ENCODE data around the gene AHI1. TPM values are rescaled to one million over a fixed set of nuclear protein-coding genes. Genes with fewer than 3 reads are reported as not detected.

Gene AHI1
- total RNA-seq, 4 donors from 2014 or later, result 30.8 to 57.6 (median 38.0) TPM

DNA sequence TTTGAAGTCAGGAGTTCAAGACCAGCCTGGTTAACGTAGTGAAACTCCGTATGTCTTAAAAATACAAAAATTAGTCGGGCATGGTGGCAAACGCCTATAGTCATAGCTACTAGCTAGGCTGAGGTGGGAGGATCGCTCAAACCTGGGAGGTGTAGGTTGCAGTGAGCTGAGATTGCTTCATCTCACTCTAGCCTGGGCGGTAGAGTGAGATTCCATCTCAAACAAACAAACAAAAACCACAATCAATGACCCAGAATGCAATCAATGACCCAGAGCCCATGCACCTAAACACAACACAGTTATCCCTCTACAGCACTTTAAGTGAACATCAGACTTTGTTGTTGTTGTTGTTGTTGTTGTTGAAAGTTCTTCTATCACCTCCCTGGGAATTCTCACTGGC lies 238.6 kb downstream of the AHI1 start:
- H3K27me3 ChIP-seq, result no peaks in the 10 kb centered on the region
- no peaks in the 10 kb centered on the region for H3K9me3 ChIP-seq
- no peaks in the 10 kb centered on the region for H3K4me1 ChIP-seq
- DNase-seq (ENCODE audit: low spot score in 2 of 2), result no peak
- H3K27ac ChIP-seq, result no peak overlapping the region
- TF ChIP-seq EP300 (IDR thresholded peaks at IDR 0.05) (no peak), POLR2A (IDR thresholded peaks at IDR 0.05) (no peak)
- TF ChIP-seq, protein P1, sequence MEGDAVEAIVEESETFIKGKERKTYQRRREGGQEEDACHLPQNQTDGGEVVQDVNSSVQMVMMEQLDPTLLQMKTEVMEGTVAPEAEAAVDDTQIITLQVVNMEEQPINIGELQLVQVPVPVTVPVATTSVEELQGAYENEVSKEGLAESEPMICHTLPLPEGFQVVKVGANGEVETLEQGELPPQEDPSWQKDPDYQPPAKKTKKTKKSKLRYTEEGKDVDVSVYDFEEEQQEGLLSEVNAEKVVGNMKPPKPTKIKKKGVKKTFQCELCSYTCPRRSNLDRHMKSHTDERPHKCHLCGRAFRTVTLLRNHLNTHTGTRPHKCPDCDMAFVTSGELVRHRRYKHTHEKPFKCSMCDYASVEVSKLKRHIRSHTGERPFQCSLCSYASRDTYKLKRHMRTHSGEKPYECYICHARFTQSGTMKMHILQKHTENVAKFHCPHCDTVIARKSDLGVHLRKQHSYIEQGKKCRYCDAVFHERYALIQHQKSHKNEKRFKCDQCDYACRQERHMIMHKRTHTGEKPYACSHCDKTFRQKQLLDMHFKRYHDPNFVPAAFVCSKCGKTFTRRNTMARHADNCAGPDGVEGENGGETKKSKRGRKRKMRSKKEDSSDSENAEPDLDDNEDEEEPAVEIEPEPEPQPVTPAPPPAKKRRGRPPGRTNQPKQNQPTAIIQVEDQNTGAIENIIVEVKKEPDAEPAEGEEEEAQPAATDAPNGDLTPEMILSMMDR (IDR thresholded peaks at IDR 0.05), result no peak
- H3K36me3 ChIP-seq, result no peaks in the 10 kb centered on the region
- 72 to 77% methylated on average over 6 of the region's 6 CpGs for WGBS, 2 donors
- H3K4me3 ChIP-seq, result no peak overlapping the region

DNA sequence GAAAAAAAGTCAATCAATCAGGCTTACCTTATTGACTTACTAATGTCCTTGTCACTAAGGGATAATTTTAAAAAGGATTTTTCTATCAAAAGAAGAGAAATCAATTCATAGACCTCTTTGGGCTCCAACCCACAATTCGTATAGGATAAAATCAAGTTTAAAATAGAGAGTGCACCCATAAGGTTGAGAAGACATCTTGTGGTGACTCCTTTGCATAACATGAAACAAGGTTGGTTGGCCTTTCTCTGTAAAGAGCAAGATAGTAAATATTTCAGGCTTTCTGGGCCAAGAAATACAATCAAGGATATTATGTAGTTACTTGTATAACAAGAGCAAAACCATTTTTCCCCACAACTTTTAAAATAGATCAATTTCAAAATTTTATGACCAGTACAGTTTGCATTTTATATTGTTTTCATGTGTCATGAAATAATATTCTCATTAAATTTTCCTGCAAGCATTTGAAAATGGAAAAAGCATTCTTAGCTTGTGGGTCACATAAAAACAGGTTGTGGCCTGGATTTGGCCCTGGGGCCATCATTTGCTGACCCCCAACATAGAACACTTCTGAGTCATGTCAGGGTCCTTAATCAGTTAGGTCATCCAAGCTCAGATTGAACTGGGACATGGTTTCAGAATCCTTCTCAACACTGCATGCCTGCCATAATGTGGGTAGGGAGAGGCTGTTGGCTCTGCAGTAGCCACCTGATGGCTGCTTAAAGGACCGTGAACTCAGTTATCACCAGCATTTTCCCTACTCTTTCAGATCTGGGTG lies 239.7 kb downstream of the AHI1 start:
- 60 to 61% methylated on average over 2 of the region's 2 CpGs for WGBS, 2 donors
- Histone ChIP-seq H3K9me3 (no peaks in the 10 kb centered on the region), H3K27me3 (no peaks in the 10 kb centered on the region), H3K36me3 (no peaks in the 10 kb centered on the region), H3K4me1 (no peaks in the 10 kb centered on the region), H3K27ac (no peak overlapping the region), H3K4me3 (no peak overlapping the region)
- TF ChIP-seq EP300 (IDR thresholded peaks at IDR 0.05) (no peak), POLR2A (IDR thresholded peaks at IDR 0.05) (no peak)
- TF ChIP-seq, protein P1 (IDR thresholded peaks at IDR 0.05), result no peak
- DNase-seq (ENCODE audit: low spot score in 2 of 2), result no peak

DNA sequence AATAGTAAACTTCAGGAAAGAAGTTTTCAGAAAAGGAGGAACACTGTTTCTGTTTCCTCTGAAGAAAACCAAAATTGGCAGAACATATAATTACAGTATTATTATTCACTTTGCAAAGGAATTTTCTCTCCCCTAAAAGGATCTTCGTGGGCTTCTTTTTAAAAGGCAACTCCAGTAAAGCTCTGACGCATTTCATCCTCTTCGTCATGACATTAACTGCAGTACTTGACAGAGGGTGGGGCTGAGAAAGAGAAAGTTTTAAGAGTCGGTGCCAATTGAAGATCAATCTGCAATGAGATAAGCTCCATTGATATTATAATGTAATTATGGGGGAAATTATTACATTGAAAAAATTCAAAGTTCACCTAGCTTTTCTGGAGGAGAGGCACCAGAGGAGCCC lies 240.7 kb downstream of the AHI1 start:
- H3K4me3 ChIP-seq, result no peak overlapping the region
- WGBS, 2 donors, result 47 to 50% methylated on average over 4 of the region's 4 CpGs
- TF ChIP-seq POLR2A (IDR thresholded peaks at IDR 0.05), result no peak
- no peak for TF ChIP-seq EP300 (IDR thresholded peaks at IDR 0.05)
- TF ChIP-seq, protein P1 (IDR thresholded peaks at IDR 0.05), result no peak

DNA sequence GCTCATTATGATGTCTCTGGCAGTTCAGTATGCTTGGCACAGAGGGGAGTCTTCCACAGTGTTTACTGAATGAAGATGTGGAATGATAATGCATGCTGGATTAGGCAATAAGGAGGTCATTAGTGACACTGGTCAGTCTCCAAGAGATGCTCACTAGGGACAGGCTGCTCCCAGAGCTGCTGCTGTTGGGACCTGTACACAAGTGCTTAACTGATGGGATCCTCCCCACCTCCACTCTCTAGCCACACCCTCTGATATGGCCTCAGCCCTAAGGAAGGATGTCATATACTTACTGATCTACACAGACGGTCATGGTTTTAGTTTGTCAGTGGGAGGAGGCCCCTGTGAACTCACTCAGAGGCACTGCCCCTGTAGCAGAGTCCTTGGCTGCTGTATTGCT lies 243.1 kb downstream of the AHI1 start:
- Histone ChIP-seq H3K4me1 (no peaks in the 10 kb centered on the region), H3K4me3 (no peak overlapping the region), H3K27ac (no peak overlapping the region), H3K36me3 (no peaks in the 10 kb centered on the region), H3K27me3 (no peaks in the 10 kb centered on the region), H3K9me3 (no peaks in the 10 kb centered on the region)
- no peak for TF ChIP-seq EP300 (IDR thresholded peaks at IDR 0.05)
- TF ChIP-seq POLR2A (IDR thresholded peaks at IDR 0.05), result no peak
- TF ChIP-seq, protein P1 (IDR thresholded peaks at IDR 0.05), result no peak
- DNase-seq (ENCODE audit: low spot score in 2 of 2), result no peak
- 54 to 62% methylated on average over 1 of the region's 1 CpG for WGBS, 2 donors

More for the DNA sequence above, 240.7 kb downstream of the AHI1 start:
- H3K27me3 ChIP-seq, result no peaks in the 10 kb centered on the region
- no peak for DNase-seq (ENCODE audit: low spot score in 2 of 2)
- no peaks in the 10 kb centered on the region for H3K4me1 ChIP-seq
- no peak overlapping the region for H3K27ac ChIP-seq
- H3K9me3 ChIP-seq, result no peaks in the 10 kb centered on the region
- H3K36me3 ChIP-seq, result no peaks in the 10 kb centered on the region

DNA sequence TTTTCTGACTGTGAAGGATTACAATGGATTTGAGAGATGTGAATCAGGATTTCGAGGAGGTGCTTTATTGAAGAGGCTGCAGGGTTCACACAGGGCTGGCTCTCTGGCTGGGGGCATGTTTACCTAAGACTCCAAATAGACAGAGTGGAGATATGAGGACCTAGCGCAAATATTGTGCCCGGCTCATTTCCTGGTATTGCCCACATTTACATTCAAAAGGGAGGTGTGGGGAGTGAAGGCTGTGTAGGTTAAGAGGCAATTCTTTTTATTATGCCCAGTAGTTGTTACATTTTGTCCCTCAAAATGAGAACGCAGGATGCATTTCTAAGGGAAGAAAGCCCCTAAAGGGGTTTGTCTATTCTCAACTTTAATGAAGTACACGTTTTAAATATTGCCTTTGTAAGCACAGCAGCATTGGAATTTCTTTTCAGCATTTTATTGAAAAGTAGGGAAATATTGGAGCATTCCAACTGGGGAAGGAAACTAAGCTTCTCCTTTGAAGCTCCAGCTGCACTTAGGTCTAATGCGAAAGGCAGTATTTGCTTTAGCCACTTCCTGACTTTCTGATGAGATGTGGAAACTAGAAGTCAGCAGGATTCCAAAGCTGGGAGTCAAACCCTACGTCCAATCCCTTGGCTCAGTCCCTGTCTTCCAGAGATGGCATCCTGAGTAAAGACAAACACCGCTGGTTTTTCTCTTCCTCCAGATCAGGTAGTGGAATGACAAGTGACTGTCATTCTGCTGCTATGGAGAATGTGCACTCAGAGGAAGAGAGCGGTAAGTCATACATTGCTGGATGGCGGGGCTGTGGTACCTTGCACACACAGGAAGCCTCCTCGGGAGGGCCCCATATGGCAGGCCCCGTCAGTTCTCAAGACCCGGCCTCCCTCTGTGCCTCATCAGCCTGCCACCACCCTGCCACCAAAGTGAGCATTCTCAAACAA lies 245.8 kb downstream of the AHI1 start:
- DNase-seq (ENCODE audit: low spot score in 2 of 2), result no peak
- H3K36me3 ChIP-seq, result no peaks in the 10 kb centered on the region
- 67% methylated on average over 13 of the region's 13 CpGs for WGBS, 2 donors
- H3K27ac ChIP-seq, result no peak overlapping the region
- H3K4me1 ChIP-seq, result no peaks in the 10 kb centered on the region
- H3K27me3 ChIP-seq, result no peaks in the 10 kb centered on the region
- no peak overlapping the region for H3K4me3 ChIP-seq
- no peaks in the 10 kb centered on the region for H3K9me3 ChIP-seq
- TF ChIP-seq, protein P1 (IDR thresholded peaks at IDR 0.05), result no peak
- TF ChIP-seq EP300 (IDR thresholded peaks at IDR 0.05), result no peak

Measured in tibial nerve (tissue), 4 donors.